Vagina (tissue), 2 donors: Measurements from ENCODE around the gene RCOR1.

Experiments used
- POLR2A ChIP-seq, 2 donors: fragments of 450-650 bp; IDR thresholded peaks; one replicate each; pipeline ENCODE4 v1.6.1; 2017; ENCODE audit warnings: antibody characterized with exemption in 2 of 2, mild to moderate bottlenecking in 2 of 2, moderate library complexity in 2 of 2
- POLR2AphosphoS5 ChIP-seq, 2 donors: sonication (generic); formaldehyde crosslinking; IDR thresholded peaks; one replicate each; pipeline ENCODE4 v1.9.0; 2017; ENCODE audit warnings: antibody characterized with exemption in 2 of 2, mild to moderate bottlenecking in 2 of 2, low read depth in 1 of 2; ENCODE audit not compliant: insufficient read depth in 1 of 2
- TF ChIP-seq, protein P1 (sequence below), 3 experiments: fragments of 450-650 bp in 2 of 3; fragments of 200-600 bp in 1 of 3; sonication (generic) in 1 of 3; IDR thresholded peaks; one replicate each; pipeline ENCODE4 v1.5.1; 2017 to 2019; ENCODE audit warnings: antibody characterized with exemption in 3 of 3, mild to moderate bottlenecking in 2 of 3, moderate library complexity in 2 of 3

DNA sequence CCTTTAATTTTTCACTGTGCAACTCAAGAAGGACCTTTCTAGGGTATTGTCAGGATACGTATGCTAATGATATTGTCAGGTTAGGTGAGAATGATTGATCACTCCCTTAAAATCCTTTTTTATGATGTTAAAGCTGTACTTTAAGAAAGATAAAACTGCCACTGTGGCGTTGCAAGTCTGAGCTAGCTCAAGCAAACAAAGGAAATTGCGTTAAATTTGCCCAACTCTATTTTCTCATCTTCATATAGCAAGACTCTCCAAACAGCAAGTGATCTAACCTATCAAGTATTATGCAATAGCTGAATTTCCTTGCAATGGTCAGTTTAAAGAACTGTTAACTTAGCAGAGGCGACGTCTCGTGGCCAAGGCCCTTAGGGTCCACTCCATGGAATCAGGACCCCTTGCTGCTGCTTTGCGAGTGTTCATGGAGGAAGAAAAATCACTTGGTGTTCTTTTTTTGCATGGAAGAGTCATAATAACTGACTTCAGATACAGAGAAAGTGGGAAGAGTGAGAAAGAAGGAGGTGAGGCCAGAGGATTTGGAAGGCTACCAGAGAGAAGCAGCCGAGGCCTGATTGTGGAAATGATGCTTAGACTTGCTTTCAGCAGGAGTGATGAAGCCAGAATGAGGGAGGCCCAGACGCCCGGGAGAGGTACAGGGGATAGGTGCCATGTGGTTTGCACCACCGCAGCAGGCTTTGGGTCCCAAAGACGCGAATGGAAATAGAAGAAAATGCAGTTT lies 187.3 kb downstream of the RCOR1 start:
- TF ChIP-seq, protein P1, sequence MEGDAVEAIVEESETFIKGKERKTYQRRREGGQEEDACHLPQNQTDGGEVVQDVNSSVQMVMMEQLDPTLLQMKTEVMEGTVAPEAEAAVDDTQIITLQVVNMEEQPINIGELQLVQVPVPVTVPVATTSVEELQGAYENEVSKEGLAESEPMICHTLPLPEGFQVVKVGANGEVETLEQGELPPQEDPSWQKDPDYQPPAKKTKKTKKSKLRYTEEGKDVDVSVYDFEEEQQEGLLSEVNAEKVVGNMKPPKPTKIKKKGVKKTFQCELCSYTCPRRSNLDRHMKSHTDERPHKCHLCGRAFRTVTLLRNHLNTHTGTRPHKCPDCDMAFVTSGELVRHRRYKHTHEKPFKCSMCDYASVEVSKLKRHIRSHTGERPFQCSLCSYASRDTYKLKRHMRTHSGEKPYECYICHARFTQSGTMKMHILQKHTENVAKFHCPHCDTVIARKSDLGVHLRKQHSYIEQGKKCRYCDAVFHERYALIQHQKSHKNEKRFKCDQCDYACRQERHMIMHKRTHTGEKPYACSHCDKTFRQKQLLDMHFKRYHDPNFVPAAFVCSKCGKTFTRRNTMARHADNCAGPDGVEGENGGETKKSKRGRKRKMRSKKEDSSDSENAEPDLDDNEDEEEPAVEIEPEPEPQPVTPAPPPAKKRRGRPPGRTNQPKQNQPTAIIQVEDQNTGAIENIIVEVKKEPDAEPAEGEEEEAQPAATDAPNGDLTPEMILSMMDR (IDR thresholded peaks at IDR 0.05): no peak
- no peak for TF ChIP-seq POLR2AphosphoS5 (IDR thresholded peaks at IDR 0.05; ENCODE audit: insufficient read depth in 1 of 2, low read depth in 1 of 2)
- no peak for TF ChIP-seq POLR2A (IDR thresholded peaks at IDR 0.05)
